Testis (tissue), 3 donors: ENCODE measurements around the gene EYS. TPM values are rescaled to one million over a fixed set of nuclear protein-coding genes. Genes with fewer than 3 reads are reported as not detected.

ENCODE experiments used
- DNase-seq: peaks from one replicate; pipeline ENCODE4 v3.0.0-alpha.2; 2019
- H3K27ac ChIP-seq, 2 donors: fragments of 200-600 bp; sonication (generic); one replicate each; pipeline ENCODE4 v1.5.1; 2019
- H3K27me3 ChIP-seq: fragments of 200-600 bp; sonication (generic); one replicate; pipeline ENCODE4 v1.5.1; 2019
- H3K36me3 ChIP-seq: fragments of 200-600 bp; sonication (generic); one replicate; pipeline ENCODE4 v1.5.1; 2017; ENCODE audit warnings: low read depth; ENCODE audit errors: missing control alignments
- H3K4me1 ChIP-seq: fragments of 200-600 bp; sonication (generic); one replicate; pipeline ENCODE4 v1.5.1; 2019
- H3K4me3 ChIP-seq, 2 donors: fragments of 200-600 bp; sonication (generic); one replicate each; pipeline ENCODE4 v1.5.1; 2017 to 2019
- H3K9me3 ChIP-seq: fragments of 200-600 bp; sonication (generic); one replicate; pipeline ENCODE4 v1.5.1; 2017
- POLR2A ChIP-seq: fragments of 450-650 bp; IDR thresholded peaks from one replicate; pipeline ENCODE4 v1.6.1; 2017; ENCODE audit warnings: antibody characterized with exemption, mild to moderate bottlenecking, moderate library complexity
- WGBS, 2 donors: methylation state at CpG; one replicate each; pipeline ENCODE4 v1.1.5; 2018; 5-methylcytosine and 5-hydroxymethylcytosine counted together
- intact Hi-C: fragments of 100-400 bp; cut with DNase I; formaldehyde crosslinking; loops from one replicate; pipeline ENCODE4 v1.15.1; 2023; ENCODE audit warnings: low total_unique reads
- polyA plus RNA-seq: library from polyadenylated mRNA; stranded (reverse); fragments of 350-450 nt; fragmentation: Illumina TruSeq; extraction: RNeasy Lipid Tissue Mini Kit (QIAGEN cat#74804); gene quantifications from one replicate; pipeline ENCODE4 v1.2.3, GENCODE V29; 2014; ENCODE audit warnings: low read depth, low replicate concordance; ENCODE audit not compliant: insufficient read depth
- total RNA-seq, 2 donors: library from RNA; depleted of rRNA; stranded (reverse); fragments of >200 nt; gene quantifications; one replicate each; pipeline ENCODE4 v1.2.3, GENCODE V29; 2016
- TF ChIP-seq, protein P1 (sequence below), 3 experiments: fragments of 450-650 bp in 2 of 3; fragments of 200-600 bp in 1 of 3; sonication (generic) in 1 of 3; IDR thresholded peaks; one replicate each; pipeline ENCODE4 v1.5.1; 2016 to 2019; ENCODE audit warnings: antibody characterized with exemption in 3 of 3, mild to moderate bottlenecking in 2 of 3, moderate library complexity in 1 of 3

EYS gene
- total and polyA plus RNA-seq, 3 donors from 2014 or later, result 1.3 to 2.8 (median 2.6) TPM

- intact Hi-C loops, result no loop called here
- DNase-seq, result no peak
- Histone ChIP-seq H3K4me3 (no peak overlapping the region), H3K27me3 (no peaks in the 10 kb centered on the region), H3K9me3 (no peaks in the 10 kb centered on the region), H3K27ac (no peak overlapping the region), H3K4me1 (no peaks in the 10 kb centered on the region), H3K36me3 (no peaks in the 10 kb centered on the region)
- 30 to 52% methylated on average over 3 of the region's 3 CpGs for WGBS, 2 donors
- no peak for TF ChIP-seq POLR2A
- TF ChIP-seq, protein P1, sequence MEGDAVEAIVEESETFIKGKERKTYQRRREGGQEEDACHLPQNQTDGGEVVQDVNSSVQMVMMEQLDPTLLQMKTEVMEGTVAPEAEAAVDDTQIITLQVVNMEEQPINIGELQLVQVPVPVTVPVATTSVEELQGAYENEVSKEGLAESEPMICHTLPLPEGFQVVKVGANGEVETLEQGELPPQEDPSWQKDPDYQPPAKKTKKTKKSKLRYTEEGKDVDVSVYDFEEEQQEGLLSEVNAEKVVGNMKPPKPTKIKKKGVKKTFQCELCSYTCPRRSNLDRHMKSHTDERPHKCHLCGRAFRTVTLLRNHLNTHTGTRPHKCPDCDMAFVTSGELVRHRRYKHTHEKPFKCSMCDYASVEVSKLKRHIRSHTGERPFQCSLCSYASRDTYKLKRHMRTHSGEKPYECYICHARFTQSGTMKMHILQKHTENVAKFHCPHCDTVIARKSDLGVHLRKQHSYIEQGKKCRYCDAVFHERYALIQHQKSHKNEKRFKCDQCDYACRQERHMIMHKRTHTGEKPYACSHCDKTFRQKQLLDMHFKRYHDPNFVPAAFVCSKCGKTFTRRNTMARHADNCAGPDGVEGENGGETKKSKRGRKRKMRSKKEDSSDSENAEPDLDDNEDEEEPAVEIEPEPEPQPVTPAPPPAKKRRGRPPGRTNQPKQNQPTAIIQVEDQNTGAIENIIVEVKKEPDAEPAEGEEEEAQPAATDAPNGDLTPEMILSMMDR (IDR thresholded peaks at IDR 0.05), result no peak
Observed at GRCh38 chr6:65157025-65157424, 550.0 kb downstream of the EYS start.

- Histone ChIP-seq H3K4me1 (no peaks in the 10 kb centered on the region), H3K9me3 (no peaks in the 10 kb centered on the region), H3K27ac (no peak overlapping the region), H3K36me3 (no peaks in the 10 kb centered on the region), H3K4me3 (no peak overlapping the region), H3K27me3 (no peaks in the 10 kb centered on the region)
- WGBS, 2 donors, result 74 to 93% methylated on average over 1 of the region's 1 CpG
- TF ChIP-seq, protein P1 (IDR thresholded peaks at IDR 0.05), result no peak
- no peak for TF ChIP-seq POLR2A
- intact Hi-C loops, result no loop called here
- no peak for DNase-seq
Observed at GRCh38 chr6:65155083-65155482, 551.9 kb downstream of the EYS start.

- H3K36me3 ChIP-seq, result no peaks in the 10 kb centered on the region
- H3K4me3 ChIP-seq, result no peak overlapping the region
- intact Hi-C loops, result no loop called here
- DNase-seq, result no peak
- H3K27ac ChIP-seq, result no peak overlapping the region
- H3K4me1 ChIP-seq, result no peaks in the 10 kb centered on the region
- TF ChIP-seq, protein P1 (IDR thresholded peaks at IDR 0.05), result no peak
- no peak for TF ChIP-seq POLR2A
- H3K9me3 ChIP-seq, result no peaks in the 10 kb centered on the region
- no peaks in the 10 kb centered on the region for H3K27me3 ChIP-seq
- 94 to 100% methylated on average over 1 of the region's 1 CpG for WGBS, 2 donors
Observed at GRCh38 chr6:65149841-65150240, 557.2 kb downstream of the EYS start.

DNA sequence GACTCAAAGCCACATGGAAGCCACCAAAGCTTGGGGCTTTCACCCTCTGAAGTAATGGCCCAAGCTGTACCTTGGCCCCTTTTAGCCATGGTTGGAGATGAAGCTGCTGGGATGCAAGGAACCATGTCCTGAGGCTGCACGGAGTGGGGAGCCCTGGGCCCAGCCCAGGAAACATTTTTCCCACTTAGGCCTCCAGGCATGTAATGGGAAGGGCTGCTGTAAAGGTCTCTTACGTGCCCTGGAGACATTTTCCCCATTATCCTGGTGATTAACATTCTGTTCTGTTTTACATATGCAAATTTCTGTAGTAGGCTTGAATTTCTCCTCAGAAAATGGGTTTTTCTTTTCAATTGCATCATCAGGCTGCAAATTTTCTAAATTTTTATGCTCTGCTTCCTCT is 558.2 kb downstream of the EYS start:
- intact Hi-C loops, result no loop called here
- WGBS, 2 donors, result 81 to 94% methylated on average over 2 of the region's 2 CpGs
- Histone ChIP-seq H3K36me3 (no peaks in the 10 kb centered on the region), H3K27me3 (no peaks in the 10 kb centered on the region), H3K4me1 (no peaks in the 10 kb centered on the region), H3K9me3 (no peaks in the 10 kb centered on the region), H3K27ac (no peak overlapping the region), H3K4me3 (no peak overlapping the region)
- no peak for DNase-seq
- TF ChIP-seq, protein P1 (IDR thresholded peaks at IDR 0.05), result no peak
- no peak for TF ChIP-seq POLR2A

DNA sequence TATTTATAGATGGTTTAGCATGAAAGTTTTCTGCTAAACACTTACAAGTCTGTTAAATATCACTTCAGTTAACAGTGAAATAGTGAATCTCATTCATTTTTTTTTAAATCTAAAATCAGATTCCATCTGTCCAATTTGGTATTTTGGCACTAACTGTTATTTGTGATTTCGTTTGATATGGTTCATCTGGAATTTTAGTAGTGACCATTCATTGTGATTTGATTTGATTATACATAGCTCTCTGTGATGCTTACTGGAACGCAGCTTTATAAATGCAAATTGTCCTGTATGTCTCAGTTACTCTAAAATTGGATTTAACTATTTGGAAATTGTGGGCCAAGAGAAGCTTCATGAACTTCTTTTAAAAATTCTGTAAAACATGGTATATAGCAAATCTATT is 571.5 kb downstream of the EYS start:
- H3K27ac ChIP-seq, result no peak overlapping the region
- H3K36me3 ChIP-seq, result no peaks in the 10 kb centered on the region
- no peak for TF ChIP-seq POLR2A
- TF ChIP-seq, protein P1 (IDR thresholded peaks at IDR 0.05), result no peak
- intact Hi-C loops, result no loop called here
- no peak overlapping the region for H3K4me3 ChIP-seq
- no peaks in the 10 kb centered on the region for H3K4me1 ChIP-seq
- no peaks in the 10 kb centered on the region for H3K9me3 ChIP-seq
- 82 to 83% methylated on average over 2 of the region's 2 CpGs for WGBS, 2 donors
- DNase-seq, result no peak
- no peaks in the 10 kb centered on the region for H3K27me3 ChIP-seq
